Measurements from ENCODE around the gene RAN. TPM values are rescaled to one million over a fixed set of nuclear protein-coding genes. Genes with fewer than 3 reads are reported as not detected.

RAN gene
- total and polyA plus RNA-seq, 9 of the 15 experiments (the other 6 are each of a cell fraction or from before 2014, with no cell fraction given): 1,687 to 3,820 (median 2,300) TPM

DNA sequence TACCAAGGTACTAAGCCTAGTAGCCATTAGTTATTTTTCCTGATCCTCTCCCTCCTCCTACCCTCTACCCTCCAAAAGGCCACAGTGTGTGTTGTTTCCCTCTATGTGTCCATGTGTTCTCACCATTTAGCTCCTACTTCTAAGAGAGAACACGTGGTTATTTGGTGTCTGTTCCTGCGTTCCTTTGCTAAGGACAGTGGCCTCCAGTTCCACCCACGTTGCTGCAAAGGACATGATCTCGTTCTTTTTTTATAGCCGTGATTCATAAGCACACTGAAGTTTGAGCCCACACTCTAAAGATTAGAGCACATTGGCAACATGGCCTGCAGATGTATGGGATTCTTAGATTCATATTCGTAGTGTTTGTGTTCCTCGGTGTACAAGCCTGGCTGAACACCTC, 24.8 kb upstream of the RAN start:
- POLR2A ChIA-PET: no interaction called here
- H3K9me1 ChIP-seq (ENCODE audit: control insufficient read depth, insufficient read depth, low read length): no peaks in the 10 kb centered on the region
- no peak for DNase-seq (ENCODE audit: extremely low read depth in 1 of 4, low spot score in 3 of 4)
- in situ Hi-C loops (cut with MboI): no loop called here
- WGBS (ENCODE audit: insufficient coverage, low coverage, missing lambda C conversion rate): 32% methylated on average over 7 of the region's 7 CpGs
- H3K4me2 ChIP-seq (ENCODE audit: insufficient read depth, low read length): no peak overlapping the region
- no peak overlapping the region for H3K4me3 ChIP-seq
- H3K9ac ChIP-seq (ENCODE audit: insufficient read depth in 1 of 2, low read depth in 2 of 2, low read length in 2 of 2): peak overlapping the region in 1 of 2 experiments; percentile 26; a peak in 1 of 4 replicates
- BruUV-seq (replicated peaks): no TSS peak
- intact Hi-C loops (cut with micrococcal nuclease): no loop called here
- no peaks in the 10 kb centered on the region for H3K36me3 ChIP-seq (ENCODE audit: control insufficient read depth, insufficient read depth, low read length)
- ATAC-seq: peak; percentile 34; the same call in 1 of the 3 replicates
- peaks cover 2% of the 10 kb centered on the region for H3K9me3 ChIP-seq (replicated peaks; ENCODE audit: control insufficient read depth, insufficient read depth, low read depth, low read length)
- no peaks in the 10 kb centered on the region for H3K79me2 ChIP-seq (ENCODE audit: control insufficient read depth, insufficient read depth, low read length)
- no peaks in the 10 kb centered on the region for H3K27me3 ChIP-seq (ENCODE audit: control insufficient read depth in 2 of 2, insufficient read depth in 2 of 2, low read length in 2 of 2)
- peak overlapping the region; percentile 86 for H2AFZ ChIP-seq (ENCODE audit: low read depth, low read length)
- no peaks in the 10 kb centered on the region for H4K20me1 ChIP-seq (replicated peaks; ENCODE audit: control insufficient read depth, insufficient read depth, low read length)
- H3K27ac ChIP-seq (ENCODE audit: extremely low read depth, low read depth, low read length): no peak overlapping the region
- FAIRE-seq: peak; percentile 81
- H3K4me1 ChIP-seq (replicated peaks in 1 of 2; ENCODE audit: control insufficient read depth in 2 of 2, insufficient read depth in 2 of 2, low read length in 2 of 2): peaks cover 9 to 16% of the 10 kb centered on the region in 2 experiments; a peak in 3 of 5 replicates
- CTCF ChIA-PET (ENCODE audit: low intra/inter-chr PET ratio): interaction anchor here (0.6 kb wide), 1 partner anchor 935 kb away, joined by 3 read pairs; no protein-coding TSS in a partner anchor
- 0 out of 2 replicates have a peak, but pooled peaks have one; percentile 14 for TF ChIP-seq DPF2 (IDR thresholded peaks at IDR 0.05)
- no peak for TF ChIP-seq PML (IDR thresholded peaks at IDR 0.05; ENCODE audit: low read length)
- TF ChIP-seq, protein P1, sequence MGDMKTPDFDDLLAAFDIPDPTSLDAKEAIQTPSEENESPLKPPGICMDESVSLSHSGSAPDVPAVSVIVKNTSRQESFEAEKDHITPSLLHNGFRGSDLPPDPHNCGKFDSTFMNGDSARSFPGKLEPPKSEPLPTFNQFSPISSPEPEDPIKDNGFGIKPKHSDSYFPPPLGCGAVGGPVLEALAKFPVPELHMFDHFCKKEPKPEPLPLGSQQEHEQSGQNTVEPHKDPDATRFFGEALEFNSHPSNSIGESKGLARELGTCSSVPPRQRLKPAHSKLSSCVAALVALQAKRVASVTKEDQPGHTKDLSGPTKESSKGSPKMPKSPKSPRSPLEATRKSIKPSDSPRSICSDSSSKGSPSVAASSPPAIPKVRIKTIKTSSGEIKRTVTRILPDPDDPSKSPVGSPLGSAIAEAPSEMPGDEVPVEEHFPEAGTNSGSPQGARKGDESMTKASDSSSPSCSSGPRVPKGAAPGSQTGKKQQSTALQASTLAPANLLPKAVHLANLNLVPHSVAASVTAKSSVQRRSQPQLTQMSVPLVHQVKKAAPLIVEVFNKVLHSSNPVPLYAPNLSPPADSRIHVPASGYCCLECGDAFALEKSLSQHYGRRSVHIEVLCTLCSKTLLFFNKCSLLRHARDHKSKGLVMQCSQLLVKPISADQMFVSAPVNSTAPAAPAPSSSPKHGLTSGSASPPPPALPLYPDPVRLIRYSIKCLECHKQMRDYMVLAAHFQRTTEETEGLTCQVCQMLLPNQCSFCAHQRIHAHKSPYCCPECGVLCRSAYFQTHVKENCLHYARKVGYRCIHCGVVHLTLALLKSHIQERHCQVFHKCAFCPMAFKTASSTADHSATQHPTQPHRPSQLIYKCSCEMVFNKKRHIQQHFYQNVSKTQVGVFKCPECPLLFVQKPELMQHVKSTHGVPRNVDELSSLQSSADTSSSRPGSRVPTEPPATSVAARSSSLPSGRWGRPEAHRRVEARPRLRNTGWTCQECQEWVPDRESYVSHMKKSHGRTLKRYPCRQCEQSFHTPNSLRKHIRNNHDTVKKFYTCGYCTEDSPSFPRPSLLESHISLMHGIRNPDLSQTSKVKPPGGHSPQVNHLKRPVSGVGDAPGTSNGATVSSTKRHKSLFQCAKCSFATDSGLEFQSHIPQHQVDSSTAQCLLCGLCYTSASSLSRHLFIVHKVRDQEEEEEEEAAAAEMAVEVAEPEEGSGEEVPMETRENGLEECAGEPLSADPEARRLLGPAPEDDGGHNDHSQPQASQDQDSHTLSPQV (IDR thresholded peaks at IDR 0.05): peak; percentile 78
- TF ChIP-seq SREBF2 (CRISPR knock-in tag; IDR thresholded peaks at IDR 0.05): no peak
- no peak for TF ChIP-seq RBM25 (IDR thresholded peaks at IDR 0.05; ENCODE audit: low read depth, low read length, severe bottlenecking)
- no peak for TF ChIP-seq ZNF143 (CRISPR knock-in tag; IDR thresholded peaks at IDR 0.05)
- TF ChIP-seq ZNF324 (CRISPR knock-in tag; IDR thresholded peaks at IDR 0.05): no peak
- TF ChIP-seq COPS2 (conservative IDR thresholded peaks at IDR 0.05): no peak
- no peak for TF ChIP-seq ETV5 (CRISPR knock-in tag; IDR thresholded peaks at IDR 0.05; ENCODE audit: low read depth)
- TF ChIP-seq L3MBTL2 (IDR thresholded peaks at IDR 0.05): peak; percentile 67
- peak; percentile 85 for TF ChIP-seq EGR1 (conservative IDR thresholded peaks at IDR 0.05)
- TF ChIP-seq, protein P2, sequence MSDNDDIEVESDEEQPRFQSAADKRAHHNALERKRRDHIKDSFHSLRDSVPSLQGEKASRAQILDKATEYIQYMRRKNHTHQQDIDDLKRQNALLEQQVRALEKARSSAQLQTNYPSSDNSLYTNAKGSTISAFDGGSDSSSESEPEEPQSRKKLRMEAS (CRISPR knock-in tag; IDR thresholded peaks at IDR 0.05): peak; percentile 72
- TF ChIP-seq, protein P3, sequence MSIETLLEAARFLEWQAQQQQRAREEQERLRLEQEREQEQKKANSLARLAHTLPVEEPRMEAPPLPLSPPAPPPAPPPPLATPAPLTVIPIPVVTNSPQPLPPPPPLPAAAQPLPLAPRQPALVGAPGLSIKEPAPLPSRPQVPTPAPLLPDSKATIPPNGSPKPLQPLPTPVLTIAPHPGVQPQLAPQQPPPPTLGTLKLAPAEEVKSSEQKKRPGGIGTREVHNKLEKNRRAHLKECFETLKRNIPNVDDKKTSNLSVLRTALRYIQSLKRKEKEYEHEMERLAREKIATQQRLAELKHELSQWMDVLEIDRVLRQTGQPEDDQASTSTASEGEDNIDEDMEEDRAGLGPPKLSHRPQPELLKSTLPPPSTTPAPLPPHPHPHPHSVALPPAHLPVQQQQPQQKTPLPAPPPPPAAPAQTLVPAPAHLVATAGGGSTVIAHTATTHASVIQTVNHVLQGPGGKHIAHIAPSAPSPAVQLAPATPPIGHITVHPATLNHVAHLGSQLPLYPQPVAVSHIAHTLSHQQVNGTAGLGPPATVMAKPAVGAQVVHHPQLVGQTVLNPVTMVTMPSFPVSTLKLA (conservative IDR thresholded peaks at IDR 0.05): peak in 1 of 2 experiments; percentile 54; a peak in 2 of 4 replicates
- TF ChIP-seq HCFC1 (IDR thresholded peaks at IDR 0.05; ENCODE audit: low read depth, low read length): no peak
- no peak for TF ChIP-seq CAMTA2 (CRISPR knock-in tag; conservative IDR thresholded peaks at IDR 0.05)
- no peak for TF ChIP-seq KDM1A (IDR thresholded peaks at IDR 0.05)
- no peak for TF ChIP-seq MYNN (IDR thresholded peaks at IDR 0.05)
- TF ChIP-seq MYNN (CRISPR knock-in tag; IDR thresholded peaks at IDR 0.05): no peak
- TF ChIP-seq EHMT2 (IDR thresholded peaks at IDR 0.05): no peak

Data from K562 (cell line).